Esophagus squamous epithelium (tissue), 5 donors: Measurements from ENCODE around the gene PTMA. TPM values are rescaled to one million over a fixed set of nuclear protein-coding genes. Genes with fewer than 3 reads are reported as not detected.

Experiments used
- DNase-seq: peaks from one replicate; lab custom pipeline; 2025; lab: John Stamatoyannopoulos, UW
- H3K27ac ChIP-seq, 4 donors: fragments of 200-600 bp; sonication (generic); one replicate each; pipeline ENCODE4 v1.5.1; 2016 to 2019; ENCODE audit warnings: mild to moderate bottlenecking in 1 of 4
- H3K27me3 ChIP-seq, 4 donors: fragments of 200-600 bp; sonication (generic); 1 replicate in 3 of 4; 2 replicates in 1 of 4; pipeline versions ENCODE4 v1.5.1 to v1.6.0; 2017 to 2021; ENCODE audit warnings: antibody characterized with exemption in 1 of 4
- H3K36me3 ChIP-seq, 3 donors: fragments of 200-600 bp; sonication (generic); one replicate each; pipeline ENCODE4 v1.5.1; 2016 to 2019
- H3K4me1 ChIP-seq, 3 donors: fragments of 200-600 bp; sonication (generic); one replicate each; pipeline ENCODE4 v1.5.1; 2017 to 2019
- H3K4me3 ChIP-seq, 4 donors: fragments of 200-600 bp; sonication (generic); 1 replicate in 3 of 4; 2 replicates in 1 of 4; pipeline ENCODE4 v1.5.1; 2016 to 2019; ENCODE audit warnings: mild to moderate bottlenecking in 2 of 4, moderate library complexity in 1 of 4
- H3K9me3 ChIP-seq, 3 donors: fragments of 200-600 bp; sonication (generic); one replicate each; pipeline ENCODE4 v1.5.1; 2016 to 2019
- POLR2A ChIP-seq, 4 donors: fragments of 450-650 bp; IDR thresholded peaks; one replicate each; pipeline ENCODE4 v1.6.1; 2017; ENCODE audit warnings: antibody characterized with exemption in 4 of 4, mild to moderate bottlenecking in 4 of 4, moderate library complexity in 3 of 4
- WGBS, 2 donors: methylation state at CpG; one replicate each; pipeline ENCODE4 v1.1.5; 2018; 5-methylcytosine and 5-hydroxymethylcytosine counted together
- intact Hi-C: fragments of 100-400 bp; cut with DNase I; formaldehyde crosslinking; loops from one replicate; pipeline ENCODE4 v1.15.0; 2022
- small RNA-seq, 4 donors: library from RNA; depleted of rRNA; stranded (forward); fragments of <200 nt; gene quantifications; one replicate each; pipeline ENCODE3, GENCODE V24; 2016
- total RNA-seq, 4 donors: library from RNA; depleted of rRNA; stranded (reverse); fragments of >200 nt; gene quantifications; one replicate each; pipeline ENCODE4 v1.1.0, GENCODE V29; 2016
- TF ChIP-seq, protein P1 (sequence below), 6 experiments: fragments of 450-650 bp in 4 of 6; fragments of 200-600 bp in 2 of 6; sonication (generic) in 2 of 6; IDR thresholded peaks; one replicate each; pipeline ENCODE4 v1.5.1; 2016 to 2019; ENCODE audit warnings: antibody characterized with exemption in 6 of 6, mild to moderate bottlenecking in 4 of 6, moderate library complexity in 4 of 6
- donor health status: DM: yes; HTN: yes; CAD: no.

The PTMA gene
- total RNA-seq, 4 donors from 2014 or later: 670 to 1,121 (median 903) TPM

DNA sequence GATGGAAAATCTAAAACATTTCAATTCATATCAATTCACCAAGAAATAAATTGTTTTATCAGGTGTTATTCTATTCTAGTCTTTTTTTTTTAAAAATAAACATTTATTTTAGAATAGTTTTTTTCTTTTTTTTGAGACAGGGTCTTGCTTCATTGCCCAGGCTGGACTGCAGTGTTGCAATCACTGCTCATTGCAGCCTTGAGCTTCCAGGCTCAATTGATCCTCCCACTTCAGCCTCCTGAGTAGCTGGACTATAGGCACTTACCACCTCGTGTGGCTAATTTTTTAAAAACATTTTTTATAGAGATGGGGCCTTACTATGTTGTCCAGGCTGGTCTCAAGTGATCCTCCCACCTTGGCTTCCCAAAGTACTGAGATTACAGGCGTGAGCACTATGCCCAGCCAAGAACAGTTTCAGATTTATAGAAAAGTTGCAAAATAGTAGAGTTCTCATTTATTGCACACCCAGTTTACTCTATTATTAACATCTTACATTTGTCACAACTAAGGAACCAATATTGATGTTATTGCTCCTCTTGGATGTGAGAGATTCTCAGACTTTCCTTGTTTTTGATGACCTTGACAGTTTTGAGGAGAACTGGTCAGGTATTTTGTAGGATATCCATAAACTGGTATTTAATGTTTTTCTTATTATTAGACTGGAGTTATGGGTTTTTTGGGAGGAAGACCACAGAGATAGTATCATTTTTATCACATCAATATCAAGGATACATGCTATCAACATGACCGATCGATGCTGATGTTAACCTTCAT lies 42.9 kb downstream of the PTMA start:
- intact Hi-C loops: no loop called here
- TF ChIP-seq POLR2A (IDR thresholded peaks at IDR 0.05): no peak
- TF ChIP-seq, protein P1, sequence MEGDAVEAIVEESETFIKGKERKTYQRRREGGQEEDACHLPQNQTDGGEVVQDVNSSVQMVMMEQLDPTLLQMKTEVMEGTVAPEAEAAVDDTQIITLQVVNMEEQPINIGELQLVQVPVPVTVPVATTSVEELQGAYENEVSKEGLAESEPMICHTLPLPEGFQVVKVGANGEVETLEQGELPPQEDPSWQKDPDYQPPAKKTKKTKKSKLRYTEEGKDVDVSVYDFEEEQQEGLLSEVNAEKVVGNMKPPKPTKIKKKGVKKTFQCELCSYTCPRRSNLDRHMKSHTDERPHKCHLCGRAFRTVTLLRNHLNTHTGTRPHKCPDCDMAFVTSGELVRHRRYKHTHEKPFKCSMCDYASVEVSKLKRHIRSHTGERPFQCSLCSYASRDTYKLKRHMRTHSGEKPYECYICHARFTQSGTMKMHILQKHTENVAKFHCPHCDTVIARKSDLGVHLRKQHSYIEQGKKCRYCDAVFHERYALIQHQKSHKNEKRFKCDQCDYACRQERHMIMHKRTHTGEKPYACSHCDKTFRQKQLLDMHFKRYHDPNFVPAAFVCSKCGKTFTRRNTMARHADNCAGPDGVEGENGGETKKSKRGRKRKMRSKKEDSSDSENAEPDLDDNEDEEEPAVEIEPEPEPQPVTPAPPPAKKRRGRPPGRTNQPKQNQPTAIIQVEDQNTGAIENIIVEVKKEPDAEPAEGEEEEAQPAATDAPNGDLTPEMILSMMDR (IDR thresholded peaks at IDR 0.05): no peak
- no peak for DNase-seq
- no peaks in the 10 kb centered on the region for H3K36me3 ChIP-seq
- no peak overlapping the region for H3K27ac ChIP-seq
- H3K4me1 ChIP-seq: no peaks in the 10 kb centered on the region
- no peak overlapping the region for H3K4me3 ChIP-seq
- H3K27me3 ChIP-seq: no peaks in the 10 kb centered on the region
- 84 to 85% methylated on average over 4 of the region's 4 CpGs for WGBS, 2 donors
- no peaks in the 10 kb centered on the region for H3K9me3 ChIP-seq

DNA sequence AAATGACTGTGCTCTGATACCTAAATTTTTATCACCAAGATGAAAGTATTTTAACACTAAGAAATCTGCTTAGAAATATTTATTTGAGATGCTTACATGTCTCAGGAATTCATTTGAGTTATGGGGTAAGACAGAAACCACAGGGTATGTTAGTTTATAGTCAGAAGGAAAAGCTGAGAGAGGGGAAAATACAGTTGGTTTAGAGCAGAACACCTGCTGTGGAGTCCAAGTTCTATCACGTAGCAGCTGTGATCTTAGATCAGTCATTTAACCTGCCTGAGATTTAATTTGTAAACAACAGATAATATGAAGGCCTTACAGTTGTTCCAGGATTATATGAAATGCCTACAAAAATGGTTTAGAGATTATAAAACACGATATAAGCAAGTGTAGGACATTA lies 43.7 kb downstream of the PTMA start:
- WGBS, 2 donors: 86 to 87% methylated on average over 2 of the region's 2 CpGs
- intact Hi-C loops: no loop called here
- no peaks in the 10 kb centered on the region for H3K36me3 ChIP-seq
- H3K27ac ChIP-seq: no peak overlapping the region
- H3K9me3 ChIP-seq: no peaks in the 10 kb centered on the region
- no peak overlapping the region for H3K4me3 ChIP-seq
- DNase-seq: no peak
- H3K4me1 ChIP-seq: no peaks in the 10 kb centered on the region
- TF ChIP-seq, protein P1 (IDR thresholded peaks at IDR 0.05): no peak
- no peak for TF ChIP-seq POLR2A (IDR thresholded peaks at IDR 0.05)
- H3K27me3 ChIP-seq: no peaks in the 10 kb centered on the region

DNA sequence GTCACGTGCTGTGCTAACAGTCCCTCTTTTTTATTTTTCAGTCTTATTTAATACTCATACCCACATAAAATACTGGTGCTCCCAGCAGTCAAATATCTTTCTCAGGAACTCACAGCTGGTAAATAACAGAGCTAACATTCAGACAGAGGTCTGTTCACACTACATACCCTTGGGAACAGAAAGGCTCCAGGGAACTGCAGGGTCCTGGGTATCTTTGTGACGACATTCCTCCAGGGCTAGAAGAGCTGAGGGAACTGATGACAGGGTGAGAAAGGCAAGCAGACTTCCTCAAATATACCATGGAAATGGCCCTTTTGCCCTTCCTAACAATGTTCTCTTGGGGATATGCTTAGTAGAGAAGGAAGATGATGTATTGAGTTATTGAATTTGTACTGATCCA lies 53.4 kb downstream of the PTMA start:
- Histone ChIP-seq H3K27me3 (no peaks in the 10 kb centered on the region), H3K4me1 (no peaks in the 10 kb centered on the region), H3K27ac (no peak overlapping the region), H3K36me3 (no peaks in the 10 kb centered on the region), H3K9me3 (no peaks in the 10 kb centered on the region), H3K4me3 (no peak overlapping the region)
- TF ChIP-seq, protein P1 (IDR thresholded peaks at IDR 0.05): no peak
- TF ChIP-seq POLR2A (IDR thresholded peaks at IDR 0.05): no peak
- 88 to 97% methylated on average over 2 of the region's 2 CpGs for WGBS, 2 donors
- intact Hi-C loops: no loop called here
- DNase-seq: no peak

Small RNA genes lying within 50 kb of the gene (small RNA-seq; reads per million reads assigned to genes)
- 0 reads per million in 4 donors for gene RF00015

Other genes starting within 250 kb of the PTMA start
- gene NCL, start 244.0 kb upstream of the PTMA start, total RNA-seq: 100 to 1,000 TPM; 104 to 220 (median 175) TPM
- gene NMUR1, start 178.1 kb upstream of the PTMA start, total RNA-seq: 1 to 10 TPM in 1 of 4 donors, under 1 TPM in 1, not detected in 2; 0.15 to 1.5 TPM
- not detected for gene TEX44, start 115.7 kb upstream of the PTMA start, total RNA-seq
- gene PDE6D, start 72.8 kb downstream of the PTMA start, total RNA-seq: 10 to 100 TPM; 13.5 to 24.0 (median 16.1) TPM
- gene COPS7B, start 77.9 kb downstream of the PTMA start, total RNA-seq: 10 to 100 TPM; 10.7 to 23.2 (median 22.1) TPM
- gene NPPC, start 217.9 kb downstream of the PTMA start, total RNA-seq: 10 to 100 TPM in 1 of 4 donors, under 1 TPM in 1, not detected in 2; 0.49 to 11.2 TPM